ENCODE data around the gene ENTR1. TPM values are rescaled to one million over a fixed set of nuclear protein-coding genes. Genes with fewer than 3 reads are reported as not detected.

Gene ENTR1
- total and polyA plus RNA-seq, 2 of the 13 experiments (the other 11 are each of a cell fraction or from before 2014, with no cell fraction given), result 70.1 to 76.4 TPM

GRCh38 chr9:136363106-136363948 lies 47.1 kb downstream of the ENTR1 start, which contains the start of gene DNLZ (continued):
- TF ChIP-seq ZBTB4 (CRISPR knock-in tag; IDR thresholded peaks at IDR 0.05; ENCODE audit: borderline replicate concordance) (no peak), ELF4 (CRISPR knock-in tag; IDR thresholded peaks at IDR 0.05; ENCODE audit: borderline replicate concordance) (no peak; the same call in 1 of the 2 replicates), ESRRA (CRISPR knock-in tag; IDR thresholded peaks at IDR 0.05; ENCODE audit: low read depth) (peak; percentile 87), ZKSCAN1 (IDR thresholded peaks at IDR 0.05; ENCODE audit: low read length) (no peak), GATAD2A (CRISPR knock-in tag; IDR thresholded peaks at IDR 0.05) (no peak), ZNF331 (CRISPR knock-in tag; IDR thresholded peaks at IDR 0.05) (peak; percentile 62), MTA1 (CRISPR knock-in tag; IDR thresholded peaks at IDR 0.05; ENCODE audit: borderline replicate concordance) (peak; percentile 67; the same call in 1 of the 2 replicates), ZBTB20 (CRISPR knock-in tag; IDR thresholded peaks at IDR 0.05; ENCODE audit: borderline replicate concordance, low read depth) (no peak), ZNF691 (CRISPR knock-in tag; IDR thresholded peaks at IDR 0.05; ENCODE audit: borderline replicate concordance, low read depth) (0 out of 2 replicates have a peak, but pooled peaks have one; percentile 52), MYNN (CRISPR knock-in tag; IDR thresholded peaks at IDR 0.05; ENCODE audit: low read depth) (no peak), KIAA2018 (CRISPR knock-in tag; IDR thresholded peaks at IDR 0.05; ENCODE audit: borderline replicate concordance) (no peak), MXD3 (CRISPR knock-in tag; IDR thresholded peaks at IDR 0.05) (peak; percentile 77), PHF21A (CRISPR knock-in tag; IDR thresholded peaks at IDR 0.05) (peak; percentile 73), DBP (CRISPR knock-in tag; IDR thresholded peaks at IDR 0.05; ENCODE audit: not compliant biosample characterization) (no peak)

All from HepG2 (cell line).